ENCODE measurements around the gene SCN1A.

Gene SCN1A

GRCh38 chr2:166088634-166089033 is 39.2 kb downstream of the SCN1A start:
- no peaks in the 10 kb centered on the region for H3K27me3 ChIP-seq (ENCODE audit: control insufficient read depth, insufficient read depth, low read length, poor library complexity, severe bottlenecking)
- 94 to 96% methylated on average over 3 of the region's 3 CpGs for WGBS, 2 experiments
- H3K4me1 ChIP-seq (ENCODE audit: control insufficient read depth, insufficient read depth, low read length), result no peaks in the 10 kb centered on the region
- no peak overlapping the region for H3K27ac ChIP-seq (ENCODE audit: insufficient read depth, low read depth, low read length, poor library complexity, severe bottlenecking)
- H3K9me3 ChIP-seq (ENCODE audit: control insufficient read depth, low read length), result no peaks in the 10 kb centered on the region
- H3K4me3 ChIP-seq (ENCODE audit: insufficient read depth, low read depth, low read length), result no peak overlapping the region
- no peaks in the 10 kb centered on the region for H3K36me3 ChIP-seq (ENCODE audit: control insufficient read depth, insufficient read depth, low read length)

GRCh38 chr2:166084301-166084700 is 43.5 kb downstream of the SCN1A start:
- Histone ChIP-seq H3K4me1 (ENCODE audit: control insufficient read depth, insufficient read depth, low read length) (no peaks in the 10 kb centered on the region), H3K36me3 (ENCODE audit: control insufficient read depth, insufficient read depth, low read length) (no peaks in the 10 kb centered on the region), H3K27me3 (ENCODE audit: control insufficient read depth, insufficient read depth, low read length, poor library complexity, severe bottlenecking) (no peaks in the 10 kb centered on the region), H3K4me3 (ENCODE audit: insufficient read depth, low read depth, low read length) (no peak overlapping the region), H3K9me3 (ENCODE audit: control insufficient read depth, low read length) (no peaks in the 10 kb centered on the region), H3K27ac (ENCODE audit: insufficient read depth, low read depth, low read length, poor library complexity, severe bottlenecking) (no peak overlapping the region)

- Histone ChIP-seq H3K27me3 (ENCODE audit: control insufficient read depth, insufficient read depth, low read length, poor library complexity, severe bottlenecking) (no peaks in the 10 kb centered on the region), H3K9me3 (ENCODE audit: control insufficient read depth, low read length) (no peaks in the 10 kb centered on the region), H3K36me3 (ENCODE audit: control insufficient read depth, insufficient read depth, low read length) (no peaks in the 10 kb centered on the region), H3K4me3 (ENCODE audit: insufficient read depth, low read depth, low read length) (no peak overlapping the region), H3K27ac (ENCODE audit: insufficient read depth, low read depth, low read length, poor library complexity, severe bottlenecking) (no peak overlapping the region), H3K4me1 (ENCODE audit: control insufficient read depth, insufficient read depth, low read length) (no peaks in the 10 kb centered on the region)
- WGBS, 2 experiments, result 100% methylated on average over 1 to 2 of the region's 2 CpGs
These were observed 45.1 kb downstream of the SCN1A start for GRCh38 chr2:166082736-166083135.

GRCh38 chr2:166081852-166082251 is 46.0 kb downstream of the SCN1A start:
- Histone ChIP-seq H3K4me1 (ENCODE audit: control insufficient read depth, insufficient read depth, low read length) (no peaks in the 10 kb centered on the region), H3K27me3 (ENCODE audit: control insufficient read depth, insufficient read depth, low read length, poor library complexity, severe bottlenecking) (no peaks in the 10 kb centered on the region), H3K27ac (ENCODE audit: insufficient read depth, low read depth, low read length, poor library complexity, severe bottlenecking) (no peak overlapping the region), H3K9me3 (ENCODE audit: control insufficient read depth, low read length) (no peaks in the 10 kb centered on the region), H3K36me3 (ENCODE audit: control insufficient read depth, insufficient read depth, low read length) (no peaks in the 10 kb centered on the region), H3K4me3 (ENCODE audit: insufficient read depth, low read depth, low read length) (no peak overlapping the region)

- Histone ChIP-seq H3K4me3 (ENCODE audit: insufficient read depth, low read depth, low read length) (no peak overlapping the region), H3K27ac (ENCODE audit: insufficient read depth, low read depth, low read length, poor library complexity, severe bottlenecking) (no peak overlapping the region), H3K36me3 (ENCODE audit: control insufficient read depth, insufficient read depth, low read length) (no peaks in the 10 kb centered on the region), H3K27me3 (ENCODE audit: control insufficient read depth, insufficient read depth, low read length, poor library complexity, severe bottlenecking) (no peaks in the 10 kb centered on the region), H3K9me3 (ENCODE audit: control insufficient read depth, low read length) (no peaks in the 10 kb centered on the region), H3K4me1 (ENCODE audit: control insufficient read depth, insufficient read depth, low read length) (no peaks in the 10 kb centered on the region)
- 91 to 98% methylated on average over 2 to 4 of the region's 4 CpGs for WGBS, 2 experiments
These were observed 46.6 kb downstream of the SCN1A start for GRCh38 chr2:166081131-166081632.

- Histone ChIP-seq H3K36me3 (ENCODE audit: control insufficient read depth, insufficient read depth, low read length) (no peaks in the 10 kb centered on the region), H3K4me1 (ENCODE audit: control insufficient read depth, insufficient read depth, low read length) (no peaks in the 10 kb centered on the region), H3K9me3 (ENCODE audit: control insufficient read depth, low read length) (no peaks in the 10 kb centered on the region), H3K4me3 (ENCODE audit: insufficient read depth, low read depth, low read length) (no peak overlapping the region), H3K27me3 (ENCODE audit: control insufficient read depth, insufficient read depth, low read length, poor library complexity, severe bottlenecking) (no peaks in the 10 kb centered on the region), H3K27ac (ENCODE audit: insufficient read depth, low read depth, low read length, poor library complexity, severe bottlenecking) (no peak overlapping the region)
- WGBS, 2 experiments, result 88 to 100% methylated on average over 2 of the region's 2 CpGs
These were observed 53.4 kb downstream of the SCN1A start for GRCh38 chr2:166074430-166074829.

- Histone ChIP-seq H3K4me3 (ENCODE audit: insufficient read depth, low read depth, low read length) (no peak overlapping the region), H3K9me3 (ENCODE audit: control insufficient read depth, low read length) (no peaks in the 10 kb centered on the region), H3K27me3 (ENCODE audit: control insufficient read depth, insufficient read depth, low read length, poor library complexity, severe bottlenecking) (no peaks in the 10 kb centered on the region), H3K4me1 (ENCODE audit: control insufficient read depth, insufficient read depth, low read length) (no peaks in the 10 kb centered on the region), H3K27ac (ENCODE audit: insufficient read depth, low read depth, low read length, poor library complexity, severe bottlenecking) (no peak overlapping the region), H3K36me3 (ENCODE audit: control insufficient read depth, insufficient read depth, low read length) (no peaks in the 10 kb centered on the region)
- 45 to 50% methylated on average over 2 of the region's 2 CpGs for WGBS, 2 experiments
These were observed 53.8 kb downstream of the SCN1A start for GRCh38 chr2:166074011-166074410.

- Histone ChIP-seq H3K4me3 (ENCODE audit: insufficient read depth, low read depth, low read length) (no peak overlapping the region), H3K9me3 (ENCODE audit: control insufficient read depth, low read length) (no peaks in the 10 kb centered on the region), H3K4me1 (ENCODE audit: control insufficient read depth, insufficient read depth, low read length) (no peaks in the 10 kb centered on the region), H3K36me3 (ENCODE audit: control insufficient read depth, insufficient read depth, low read length) (no peaks in the 10 kb centered on the region), H3K27me3 (ENCODE audit: control insufficient read depth, insufficient read depth, low read length, poor library complexity, severe bottlenecking) (no peaks in the 10 kb centered on the region), H3K27ac (ENCODE audit: insufficient read depth, low read depth, low read length, poor library complexity, severe bottlenecking) (no peak overlapping the region)
- 92 to 93% methylated on average over 3 of the region's 3 CpGs for WGBS, 2 experiments
These were observed 57.6 kb downstream of the SCN1A start for GRCh38 chr2:166070231-166070630.

- Histone ChIP-seq H3K4me1 (ENCODE audit: control insufficient read depth, insufficient read depth, low read length) (no peaks in the 10 kb centered on the region), H3K9me3 (ENCODE audit: control insufficient read depth, low read length) (no peaks in the 10 kb centered on the region), H3K27ac (ENCODE audit: insufficient read depth, low read depth, low read length, poor library complexity, severe bottlenecking) (no peak overlapping the region), H3K27me3 (ENCODE audit: control insufficient read depth, insufficient read depth, low read length, poor library complexity, severe bottlenecking) (no peaks in the 10 kb centered on the region), H3K4me3 (ENCODE audit: insufficient read depth, low read depth, low read length) (no peak overlapping the region), H3K36me3 (ENCODE audit: control insufficient read depth, insufficient read depth, low read length) (no peaks in the 10 kb centered on the region)
- WGBS, 2 experiments, result 97 to 100% methylated on average over 1 of the region's 1 CpG
These were observed 58.8 kb downstream of the SCN1A start for GRCh38 chr2:166068981-166069380.

GRCh38 chr2:166067229-166067628 is 60.6 kb downstream of the SCN1A start:
- H3K4me1 ChIP-seq (ENCODE audit: control insufficient read depth, insufficient read depth, low read length), result no peaks in the 10 kb centered on the region
- H3K9me3 ChIP-seq (ENCODE audit: control insufficient read depth, low read length), result no peaks in the 10 kb centered on the region
- no peaks in the 10 kb centered on the region for H3K27me3 ChIP-seq (ENCODE audit: control insufficient read depth, insufficient read depth, low read length, poor library complexity, severe bottlenecking)
- H3K4me3 ChIP-seq (ENCODE audit: insufficient read depth, low read depth, low read length), result no peak overlapping the region
- no peaks in the 10 kb centered on the region for H3K36me3 ChIP-seq (ENCODE audit: control insufficient read depth, insufficient read depth, low read length)
- 97 to 98% methylated on average over 2 of the region's 2 CpGs for WGBS, 2 experiments
- H3K27ac ChIP-seq (ENCODE audit: insufficient read depth, low read depth, low read length, poor library complexity, severe bottlenecking), result no peak overlapping the region

GRCh38 chr2:166060191-166060590 is 67.6 kb downstream of the SCN1A start:
- H3K27me3 ChIP-seq (ENCODE audit: control insufficient read depth, insufficient read depth, low read length, poor library complexity, severe bottlenecking), result no peaks in the 10 kb centered on the region
- no peaks in the 10 kb centered on the region for H3K9me3 ChIP-seq (ENCODE audit: control insufficient read depth, low read length)
- no peaks in the 10 kb centered on the region for H3K36me3 ChIP-seq (ENCODE audit: control insufficient read depth, insufficient read depth, low read length)
- no peaks in the 10 kb centered on the region for H3K4me1 ChIP-seq (ENCODE audit: control insufficient read depth, insufficient read depth, low read length)
- no peak overlapping the region for H3K27ac ChIP-seq (ENCODE audit: insufficient read depth, low read depth, low read length, poor library complexity, severe bottlenecking)
- H3K4me3 ChIP-seq (ENCODE audit: insufficient read depth, low read depth, low read length), result no peak overlapping the region
- 72 to 86% methylated on average over 3 to 4 of the region's 4 CpGs for WGBS, 2 experiments

Data from ectodermal cell (in vitro differentiated cells).